GM19240 (cell line): ENCODE data around the gene ME3.

Source experiments
- DNase-seq: peaks from one replicate; pipeline ENCODE4 v3.0.0; 2011; ENCODE audit warnings: low spot score; ENCODE audit not compliant: insufficient read length

The ME3 gene

DNA sequence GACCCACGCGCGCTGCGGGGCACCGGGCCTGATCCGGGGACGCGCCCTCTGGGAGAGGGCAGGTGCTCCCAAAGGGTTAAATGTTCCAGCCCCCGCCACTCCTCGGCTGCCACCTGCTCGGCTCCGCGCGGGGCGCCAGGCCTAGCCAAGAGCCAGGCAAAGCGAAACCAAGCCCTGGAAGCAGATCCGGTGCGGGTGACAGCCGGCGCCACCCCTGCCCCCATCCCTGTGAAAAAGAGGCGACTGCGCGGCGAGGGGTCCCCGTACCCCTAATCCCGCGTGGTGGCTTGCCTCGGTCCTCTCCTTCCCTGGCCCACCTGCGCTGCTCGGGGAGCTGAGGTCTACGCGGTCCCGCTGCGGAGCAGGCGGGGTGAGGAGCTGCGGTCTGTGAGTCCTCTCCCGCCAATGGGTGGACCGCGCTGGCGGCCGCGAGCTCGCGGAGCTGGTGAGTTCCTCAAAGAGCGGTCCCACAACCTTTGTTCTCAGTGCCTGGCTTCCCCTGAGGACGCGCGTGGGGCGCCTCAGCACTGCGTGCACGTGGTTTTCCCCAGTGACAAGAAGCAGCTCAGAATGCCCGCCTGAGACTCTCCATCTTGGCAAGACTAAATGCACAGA is at the start of gene ME3:
ME3 (minus strand) TSS at position 610 of the 615 bp plus-strand sequence.
- no peak for DNase-seq

- no peak for DNase-seq
Measured at GRCh38 chr11:86722006-86722405, 49.6 kb upstream of the ME3 start.

DNA sequence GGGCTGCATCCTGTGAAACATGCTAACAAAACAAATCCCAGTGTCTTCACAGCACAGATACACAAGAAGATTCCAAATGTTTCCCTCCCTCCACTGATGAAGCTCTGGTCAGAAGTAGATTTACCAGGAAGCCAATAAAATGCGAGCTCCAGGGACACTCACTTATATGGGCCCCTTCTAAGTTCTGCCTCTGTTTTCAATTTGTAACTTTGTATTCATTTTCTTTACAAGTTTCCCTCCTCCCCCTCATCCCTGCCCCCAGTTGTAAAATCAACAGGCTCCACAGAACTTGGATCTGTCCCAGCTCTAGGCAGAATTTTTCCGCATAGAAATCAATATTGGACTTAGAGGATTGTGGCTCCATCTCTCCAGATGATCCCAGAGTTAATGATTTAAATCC is 48.1 kb upstream of the ME3 start:
- DNase-seq: no peak

GRCh38 chr11:86719781-86720463 is 47.5 kb upstream of the ME3 start:
- DNase-seq: no peak

GRCh38 chr11:86718999-86719398 is 46.6 kb upstream of the ME3 start:
- DNase-seq: no peak

GRCh38 chr11:86718521-86718920 is 46.1 kb upstream of the ME3 start:
- DNase-seq: no peak

DNA sequence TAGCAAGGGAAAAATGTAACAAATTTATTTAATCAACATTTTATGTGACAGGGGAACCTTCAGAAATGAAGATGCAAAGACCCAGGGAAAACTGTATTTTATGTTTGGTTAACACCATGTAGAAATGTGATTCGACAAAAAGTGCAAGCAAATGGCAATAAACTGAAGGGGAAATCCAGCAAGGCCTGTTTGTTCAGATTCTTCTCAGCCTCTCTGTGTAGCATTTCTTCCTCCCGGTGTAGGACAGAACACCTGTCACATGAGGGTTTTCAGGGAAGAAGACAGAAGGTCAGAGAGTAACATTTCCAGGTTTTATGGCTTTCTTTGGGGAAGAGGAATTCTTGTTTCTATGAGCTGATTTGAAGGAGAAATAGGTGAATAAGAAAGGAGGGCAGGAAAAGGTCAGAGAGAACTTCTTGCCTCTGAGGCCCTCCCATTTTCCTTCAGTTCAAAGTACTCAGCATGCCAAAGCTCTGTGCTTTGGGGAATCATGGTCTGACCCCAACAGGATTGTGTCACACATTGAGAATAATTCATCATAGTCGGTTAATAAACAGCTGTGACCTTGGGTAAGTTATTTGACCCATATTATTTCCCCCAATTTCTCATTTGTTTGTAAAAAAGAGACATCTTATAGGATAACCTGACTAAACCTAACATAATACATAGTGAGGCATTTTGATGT is 45.5 kb upstream of the ME3 start:
- DNase-seq: no peak

DNA sequence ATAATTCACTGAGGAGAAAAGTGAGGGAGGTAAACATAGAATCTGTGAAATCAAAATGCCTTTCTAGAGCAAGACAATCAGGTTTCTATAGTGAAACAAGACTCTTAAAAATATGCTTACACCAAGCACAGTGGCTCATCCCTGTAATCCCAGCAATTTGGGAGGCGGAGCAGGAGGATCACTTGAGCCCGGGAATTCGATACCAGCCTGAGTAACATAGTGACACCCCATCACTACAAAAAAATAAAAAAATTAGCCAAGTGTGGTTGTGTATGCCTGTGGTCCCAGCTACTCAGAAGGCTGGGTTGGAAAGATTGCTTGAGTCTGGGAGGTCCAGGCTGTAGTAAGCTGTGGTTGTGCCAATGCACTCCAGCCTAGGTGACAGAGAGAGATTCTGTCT is 43.2 kb upstream of the ME3 start:
- DNase-seq: no peak

- no peak for DNase-seq
Measured at GRCh38 chr11:86713552-86713951, 41.1 kb upstream of the ME3 start.

DNA sequence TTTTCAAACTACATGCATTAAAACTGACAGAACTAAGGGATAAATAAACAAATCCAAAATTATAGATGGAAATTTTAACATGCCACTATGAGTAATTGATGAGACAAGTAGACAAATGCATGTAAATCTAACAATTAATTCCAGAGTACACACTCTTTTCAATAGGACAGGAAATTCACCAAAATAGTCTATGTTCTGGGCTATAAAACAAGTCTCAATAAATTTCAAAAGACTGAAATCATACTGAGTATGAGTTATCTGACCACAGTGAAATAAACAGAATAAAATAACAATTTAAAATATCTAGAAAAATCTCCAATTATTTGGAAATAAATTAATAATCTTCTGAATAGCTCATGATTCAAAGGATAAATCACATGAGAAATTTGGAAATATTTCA is 38.5 kb upstream of the ME3 start:
- no peak for DNase-seq

DNA sequence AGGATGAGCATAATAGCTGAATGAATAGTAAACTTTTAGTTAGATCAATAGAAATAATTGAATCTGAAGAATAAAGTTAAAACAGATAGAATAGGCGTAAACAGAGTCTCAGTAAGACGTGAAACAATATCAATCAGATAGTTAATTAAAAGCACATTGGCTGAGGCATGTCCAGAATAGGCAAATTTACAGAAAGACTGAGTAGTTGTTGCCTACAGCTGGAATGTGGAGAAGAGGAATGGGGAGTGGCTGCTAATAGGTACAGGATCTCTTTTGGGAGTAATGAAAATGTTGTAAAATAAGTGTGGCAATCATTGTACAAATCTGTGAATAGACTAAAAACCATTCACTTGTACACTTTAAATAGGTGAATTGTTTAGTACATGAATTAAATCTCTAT is 36.3 kb upstream of the ME3 start:
- DNase-seq: no peak

DNA sequence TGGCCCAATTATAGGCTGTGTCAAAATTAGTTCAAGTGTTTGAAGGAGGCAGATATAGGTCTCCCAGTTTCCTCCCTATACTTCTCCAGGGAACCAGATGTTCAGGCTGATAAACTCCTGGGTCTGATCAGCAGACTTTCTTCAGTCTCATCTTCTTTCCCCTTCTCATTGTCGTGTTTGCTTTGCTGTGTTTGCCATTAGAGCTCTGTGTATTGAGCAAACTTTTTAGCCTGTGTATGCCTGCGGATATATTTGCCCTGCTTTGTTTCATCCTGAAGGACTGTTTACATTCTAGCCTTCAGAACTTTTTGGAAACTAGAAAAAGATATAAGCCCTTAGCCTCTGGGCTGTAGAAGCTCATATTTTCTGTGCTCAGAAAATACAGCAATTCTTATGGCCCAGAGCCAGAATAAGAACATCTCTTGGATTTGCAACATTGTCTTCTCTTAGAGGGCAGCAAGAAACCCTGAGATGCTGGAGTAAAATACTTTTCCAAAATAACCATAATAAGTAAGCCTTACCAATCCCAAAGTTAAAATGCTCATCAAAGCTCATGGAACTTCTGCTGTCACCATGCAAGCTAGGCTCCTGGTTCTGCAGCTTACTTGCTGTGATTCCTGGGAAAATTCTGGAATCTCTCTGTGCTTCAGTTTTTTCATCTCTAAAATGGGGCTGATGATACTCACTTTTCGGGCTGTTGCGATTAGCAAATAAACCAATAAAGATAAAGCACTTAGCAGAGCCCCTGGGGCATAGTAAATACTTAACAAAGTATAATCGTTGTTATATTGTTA is 34.1 kb upstream of the ME3 start:
- no peak for DNase-seq

DNA sequence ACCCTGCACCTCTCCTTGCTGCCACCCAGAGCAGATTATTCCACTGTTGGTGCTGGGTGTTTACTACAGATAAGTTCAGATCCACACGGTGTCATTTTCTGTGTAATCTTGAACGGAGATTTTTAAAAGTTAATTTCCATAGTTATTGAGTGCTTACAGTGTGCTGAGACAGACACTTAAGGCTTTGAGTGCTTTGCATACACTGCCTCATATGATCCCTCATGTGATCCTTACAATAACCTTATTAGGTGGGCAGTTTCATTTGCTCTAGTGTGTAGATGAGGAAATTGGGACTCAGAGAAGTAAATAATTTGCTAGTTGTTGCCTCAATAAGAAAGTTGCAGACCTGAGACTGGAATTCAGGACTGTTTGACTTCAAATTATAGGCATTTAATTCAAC is 32.3 kb upstream of the ME3 start:
- no peak for DNase-seq

DNA sequence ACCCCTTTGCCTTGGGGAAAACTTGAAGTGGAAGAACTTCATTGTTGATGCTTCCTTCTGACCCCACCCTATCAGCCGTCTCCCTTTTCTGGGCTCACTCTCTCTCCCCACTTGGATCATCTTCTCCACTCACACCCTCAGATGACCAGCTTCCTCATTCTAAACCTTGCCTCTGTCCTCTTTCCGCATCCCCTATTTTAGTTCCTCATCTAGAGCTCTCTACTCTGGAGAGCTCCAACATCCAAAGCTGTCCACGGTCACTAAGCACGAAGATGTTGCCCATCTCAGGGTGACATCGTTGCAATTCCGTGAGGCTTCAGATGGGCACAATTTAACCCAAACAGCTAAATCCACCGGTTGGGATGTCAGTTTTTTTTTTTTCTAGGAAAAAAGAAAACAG is 31.6 kb upstream of the ME3 start:
- no peak for DNase-seq

DNA sequence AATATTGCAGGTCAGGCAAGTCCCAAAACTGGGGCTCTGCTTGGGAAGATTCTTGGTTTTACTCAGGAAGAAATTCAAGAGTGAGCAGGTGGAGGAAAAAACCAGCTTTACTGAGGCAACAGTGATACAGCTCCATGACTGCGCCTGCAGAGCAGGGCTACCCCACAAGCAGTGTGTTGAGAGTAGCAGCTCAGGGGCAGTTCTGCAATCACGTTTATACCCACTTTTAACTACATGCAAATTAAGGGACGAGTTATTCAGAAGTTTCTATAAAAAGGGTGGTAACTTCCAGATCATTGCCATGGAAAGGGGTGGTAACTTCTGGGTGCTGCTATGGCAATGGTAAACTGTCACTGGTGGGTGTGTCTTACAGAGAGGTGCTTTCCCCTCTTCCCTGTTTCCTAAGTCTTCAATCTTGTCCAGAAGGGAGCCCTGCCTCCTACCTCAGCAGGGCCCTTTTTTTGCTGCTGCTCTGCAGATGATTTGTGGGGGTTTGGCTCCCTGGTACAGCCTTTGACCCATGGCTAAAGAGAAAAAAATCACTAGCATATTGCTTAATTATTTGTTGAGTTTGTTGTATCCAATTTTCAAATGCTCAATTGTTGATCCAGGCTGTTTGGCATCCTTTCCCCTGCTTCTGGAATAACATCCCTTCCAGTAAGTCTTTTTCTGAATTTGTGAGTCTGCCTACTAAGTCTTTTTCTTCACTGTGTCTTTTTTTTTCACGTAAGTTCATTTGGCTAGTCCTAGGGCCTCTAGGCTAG is 30.0 kb upstream of the ME3 start:
- DNase-seq: no peak

GRCh38 chr11:86699040-86699791 is 26.8 kb upstream of the ME3 start:
- no peak for DNase-seq

GRCh38 chr11:86698639-86699038 is 26.2 kb upstream of the ME3 start:
- no peak for DNase-seq

DNA sequence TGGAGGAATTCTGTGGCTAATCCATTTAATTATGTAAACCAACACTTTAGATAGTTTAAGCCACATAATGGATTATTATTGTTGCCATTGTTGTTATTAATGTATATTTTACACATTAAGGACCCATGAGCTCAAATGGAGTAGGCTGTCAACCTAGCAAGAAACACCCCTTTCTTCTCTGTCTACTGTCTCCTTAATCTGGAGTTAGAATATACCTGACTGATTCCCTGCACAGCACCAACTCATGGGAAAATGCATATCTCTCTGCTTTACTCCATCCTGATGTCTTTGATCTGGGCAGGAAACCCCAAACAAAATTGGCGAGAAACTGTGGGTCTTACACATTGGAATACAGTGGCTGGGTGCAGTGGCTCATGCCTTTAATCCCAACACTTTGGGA is 24.0 kb upstream of the ME3 start:
- DNase-seq: no peak

- DNase-seq: no peak
Measured at GRCh38 chr11:86696004-86696403, 23.6 kb upstream of the ME3 start.

GRCh38 chr11:86695373-86695772 is 23.0 kb upstream of the ME3 start:
- DNase-seq: no peak

DNA sequence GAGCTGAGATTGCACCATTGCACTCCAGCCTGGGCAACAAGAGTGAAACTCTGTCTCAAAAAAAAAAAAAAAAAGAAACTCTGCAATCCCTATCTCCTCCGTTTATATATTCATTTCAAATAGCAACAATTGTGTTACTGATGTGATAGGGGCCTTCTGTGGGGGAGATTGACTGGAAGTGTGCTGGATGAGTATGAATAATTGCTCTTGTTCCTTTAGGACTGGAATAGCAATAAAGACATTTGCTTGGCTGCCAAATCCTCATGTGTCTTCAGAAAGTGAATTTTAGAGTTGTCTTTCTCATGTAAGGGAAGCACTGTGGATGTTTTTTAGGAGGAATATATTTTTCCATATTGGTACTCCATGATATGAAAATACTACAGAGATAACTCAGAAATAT is 21.1 kb upstream of the ME3 start:
- DNase-seq: no peak
